Fibroblast of lung (primary cell): ENCODE measurements around the gene PKDCC.

ENCODE experiments used
- EZH2 ChIP-seq: IDR thresholded peaks from 2 replicates; pipeline ENCODE4 v1.5.1; 2012; ENCODE audit warnings: low read length, control low read depth, mild to moderate bottlenecking; ENCODE audit errors: missing control alignments
- TF ChIP-seq, protein P1 (sequence below), 2 donors: IDR thresholded peaks in 1 of 2; conservative IDR thresholded peaks in 1 of 2; 1 replicate in 1 of 2; 2 replicates in 1 of 2; pipeline ENCODE4 v1.5.1; 2011 to 2012; ENCODE audit warnings: low read length in 2 of 2, control low read depth in 1 of 2, inconsistent platforms in 1 of 2, low read depth in 1 of 2, mild to moderate bottlenecking in 1 of 2

DNA sequence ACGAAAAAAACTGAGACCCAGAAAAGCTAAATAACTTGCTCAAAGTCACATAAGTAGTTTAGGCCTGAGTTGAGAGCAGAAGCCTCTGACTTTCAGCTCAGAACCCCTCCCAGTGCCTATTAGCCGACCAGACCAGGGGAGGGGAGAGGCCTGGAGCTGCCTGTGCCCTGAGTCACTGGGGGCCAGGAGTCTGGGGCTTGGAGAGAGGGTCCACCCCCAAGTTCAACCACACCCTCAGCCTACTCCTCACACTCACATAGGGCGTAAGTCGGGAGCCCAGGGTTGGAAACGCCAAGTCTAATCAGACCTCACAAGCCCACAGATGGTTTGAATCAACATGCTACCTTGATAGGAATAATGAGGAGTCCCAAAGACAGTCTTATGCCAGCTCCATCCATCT lies 12.6 kb upstream of the PKDCC start:
- TF ChIP-seq, protein P1, sequence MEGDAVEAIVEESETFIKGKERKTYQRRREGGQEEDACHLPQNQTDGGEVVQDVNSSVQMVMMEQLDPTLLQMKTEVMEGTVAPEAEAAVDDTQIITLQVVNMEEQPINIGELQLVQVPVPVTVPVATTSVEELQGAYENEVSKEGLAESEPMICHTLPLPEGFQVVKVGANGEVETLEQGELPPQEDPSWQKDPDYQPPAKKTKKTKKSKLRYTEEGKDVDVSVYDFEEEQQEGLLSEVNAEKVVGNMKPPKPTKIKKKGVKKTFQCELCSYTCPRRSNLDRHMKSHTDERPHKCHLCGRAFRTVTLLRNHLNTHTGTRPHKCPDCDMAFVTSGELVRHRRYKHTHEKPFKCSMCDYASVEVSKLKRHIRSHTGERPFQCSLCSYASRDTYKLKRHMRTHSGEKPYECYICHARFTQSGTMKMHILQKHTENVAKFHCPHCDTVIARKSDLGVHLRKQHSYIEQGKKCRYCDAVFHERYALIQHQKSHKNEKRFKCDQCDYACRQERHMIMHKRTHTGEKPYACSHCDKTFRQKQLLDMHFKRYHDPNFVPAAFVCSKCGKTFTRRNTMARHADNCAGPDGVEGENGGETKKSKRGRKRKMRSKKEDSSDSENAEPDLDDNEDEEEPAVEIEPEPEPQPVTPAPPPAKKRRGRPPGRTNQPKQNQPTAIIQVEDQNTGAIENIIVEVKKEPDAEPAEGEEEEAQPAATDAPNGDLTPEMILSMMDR (conservative IDR thresholded peaks at IDR 0.05 in 1 of 2, IDR thresholded peaks at IDR 0.05 in 1 of 2; ENCODE audit: low read depth in 1 of 2, low read length in 2 of 2): no peak
- no peak for TF ChIP-seq EZH2
